Tibial nerve (tissue), 4 donors: ENCODE results near the gene FETUB.

Source experiments
- EP300 ChIP-seq, 2 donors: sonication (generic); formaldehyde crosslinking; IDR thresholded peaks; one replicate each; pipeline ENCODE4 v1.6.1; 2017; ENCODE audit warnings: antibody characterized with exemption in 2 of 2, mild to moderate bottlenecking in 1 of 2
- POLR2A ChIP-seq, 2 donors: fragments of 450-650 bp; IDR thresholded peaks; one replicate each; pipeline ENCODE4 v1.6.1; 2017; ENCODE audit warnings: antibody characterized with exemption in 2 of 2, mild to moderate bottlenecking in 2 of 2, moderate library complexity in 2 of 2
- TF ChIP-seq, protein P1 (sequence below), 5 experiments: fragments of 200-600 bp in 3 of 5; fragments of 450-650 bp in 2 of 5; sonication (generic) in 3 of 5; IDR thresholded peaks; one replicate each; pipeline ENCODE4 v1.5.1; 2016 to 2019; ENCODE audit warnings: antibody characterized with exemption in 5 of 5, mild to moderate bottlenecking in 3 of 5, moderate library complexity in 2 of 5

DNA sequence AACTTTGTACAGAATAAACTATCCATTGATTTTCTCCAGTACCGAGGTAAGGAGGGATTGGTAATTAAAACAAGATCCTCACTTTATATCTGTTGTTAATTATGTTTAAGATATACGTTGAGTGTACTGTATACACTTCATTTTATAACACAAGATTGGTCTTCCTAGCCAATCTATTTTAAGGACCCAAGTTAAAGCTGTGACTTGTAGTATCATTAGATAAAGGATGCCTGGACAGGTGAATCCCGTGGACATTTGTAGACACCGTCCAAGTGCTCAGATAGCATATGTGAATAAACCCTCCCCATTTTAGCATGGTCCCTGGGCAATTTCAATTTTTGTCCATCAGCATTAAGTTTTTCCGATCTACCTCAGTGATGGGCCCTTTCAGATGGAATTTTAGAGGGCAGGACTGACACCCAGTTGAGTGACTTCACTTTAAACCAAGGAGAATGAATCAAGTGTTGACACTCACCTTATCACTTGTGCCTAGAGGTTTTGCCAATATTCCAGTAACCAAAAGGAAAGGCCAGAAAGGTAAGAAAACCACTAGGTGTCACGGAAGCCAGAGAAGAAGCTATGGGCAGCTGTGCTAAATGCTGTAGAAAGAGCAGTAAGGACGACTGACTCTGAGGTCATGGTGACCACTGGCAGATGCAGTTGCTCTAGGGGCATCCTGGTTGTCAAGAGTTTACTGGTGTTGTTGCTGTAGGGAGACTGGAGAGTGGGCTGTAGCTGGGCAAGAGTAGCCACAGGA is 18.1 kb upstream of the FETUB start:
- TF ChIP-seq, protein P1, sequence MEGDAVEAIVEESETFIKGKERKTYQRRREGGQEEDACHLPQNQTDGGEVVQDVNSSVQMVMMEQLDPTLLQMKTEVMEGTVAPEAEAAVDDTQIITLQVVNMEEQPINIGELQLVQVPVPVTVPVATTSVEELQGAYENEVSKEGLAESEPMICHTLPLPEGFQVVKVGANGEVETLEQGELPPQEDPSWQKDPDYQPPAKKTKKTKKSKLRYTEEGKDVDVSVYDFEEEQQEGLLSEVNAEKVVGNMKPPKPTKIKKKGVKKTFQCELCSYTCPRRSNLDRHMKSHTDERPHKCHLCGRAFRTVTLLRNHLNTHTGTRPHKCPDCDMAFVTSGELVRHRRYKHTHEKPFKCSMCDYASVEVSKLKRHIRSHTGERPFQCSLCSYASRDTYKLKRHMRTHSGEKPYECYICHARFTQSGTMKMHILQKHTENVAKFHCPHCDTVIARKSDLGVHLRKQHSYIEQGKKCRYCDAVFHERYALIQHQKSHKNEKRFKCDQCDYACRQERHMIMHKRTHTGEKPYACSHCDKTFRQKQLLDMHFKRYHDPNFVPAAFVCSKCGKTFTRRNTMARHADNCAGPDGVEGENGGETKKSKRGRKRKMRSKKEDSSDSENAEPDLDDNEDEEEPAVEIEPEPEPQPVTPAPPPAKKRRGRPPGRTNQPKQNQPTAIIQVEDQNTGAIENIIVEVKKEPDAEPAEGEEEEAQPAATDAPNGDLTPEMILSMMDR (IDR thresholded peaks at IDR 0.05): no peak
- TF ChIP-seq EP300 (IDR thresholded peaks at IDR 0.05): no peak
- no peak for TF ChIP-seq POLR2A (IDR thresholded peaks at IDR 0.05)
